ENCODE measurements around the gene PCGF3.
"Not testable (repeated sequence)": the region's sequence is repeated elsewhere in the genome, so short reads cannot be mapped to it uniquely, and the experiment has no call there.

PCGF3 gene

GRCh38 chr4:796206-796605 is 90.6 kb downstream of the PCGF3 start:
- no peak for ATAC-seq
- Mint-ChIP-seq H3K27ac (no peak overlapping the region), H3K9me3 (no peaks in the 10 kb centered on the region), H3K27me3 (peaks cover 35% of the 10 kb centered on the region), H3K4me1 (peaks cover 37% of the 10 kb centered on the region), H3K4me3 (no peak overlapping the region), H3K36me3 (no peaks in the 10 kb centered on the region)

- Mint-ChIP-seq H3K4me1 (peaks cover 37% of the 10 kb centered on the region), H3K9me3 (no peaks in the 10 kb centered on the region), H3K36me3 (no peaks in the 10 kb centered on the region), H3K27ac (no peak overlapping the region), H3K4me3 (no peak overlapping the region), H3K27me3 (peaks cover 32% of the 10 kb centered on the region)
- ATAC-seq = no peak
Observed at GRCh38 chr4:797066-797465, 91.4 kb downstream of the PCGF3 start.

- Mint-ChIP-seq H3K4me1 (peaks cover 8% of the 10 kb centered on the region), H3K4me3 (no peak overlapping the region), H3K27ac (no peak overlapping the region), H3K9me3 (no peaks in the 10 kb centered on the region), H3K27me3 (peaks cover 17% of the 10 kb centered on the region), H3K36me3 (no peaks in the 10 kb centered on the region)
- no peak for ATAC-seq
Observed at GRCh38 chr4:801436-802124, 95.9 kb downstream of the PCGF3 start.

- ATAC-seq = no peak
- H3K27me3 Mint-ChIP-seq = peaks cover 26% of the 10 kb centered on the region
- H3K36me3 Mint-ChIP-seq = no peaks in the 10 kb centered on the region
- H3K27ac Mint-ChIP-seq = no peak overlapping the region
- H3K4me1 Mint-ChIP-seq = peaks cover 5% of the 10 kb centered on the region
- H3K9me3 Mint-ChIP-seq = peaks cover 3% of the 10 kb centered on the region
- no peak overlapping the region for H3K4me3 Mint-ChIP-seq
Observed at GRCh38 chr4:803884-804283, 98.3 kb downstream of the PCGF3 start.

GRCh38 chr4:804804-805203 is 99.2 kb downstream of the PCGF3 start:
- ATAC-seq = no peak

GRCh38 chr4:806979-807378 is 101.3 kb downstream of the PCGF3 start:
- not testable (repeated sequence) for ATAC-seq, H3K36me3 Mint-ChIP-seq, H3K4me1 Mint-ChIP-seq, H3K4me3 Mint-ChIP-seq, H3K27ac Mint-ChIP-seq, H3K9me3 Mint-ChIP-seq
- H3K27me3 Mint-ChIP-seq = peaks cover 47% of the 10 kb centered on the region

More at GRCh38 chr4:804804-805203, 99.2 kb downstream of the PCGF3 start:
- H3K9me3 Mint-ChIP-seq = peaks cover 3% of the 10 kb centered on the region
- H3K27me3 Mint-ChIP-seq = peaks cover 26% of the 10 kb centered on the region
- no peak overlapping the region for H3K4me3 Mint-ChIP-seq
- no peaks in the 10 kb centered on the region for H3K4me1 Mint-ChIP-seq
- H3K27ac Mint-ChIP-seq = no peak overlapping the region
- no peaks in the 10 kb centered on the region for H3K36me3 Mint-ChIP-seq

- no peak overlapping the region for H3K27ac Mint-ChIP-seq
- H3K9me3 Mint-ChIP-seq = peaks cover 3% of the 10 kb centered on the region
- ATAC-seq = no peak
- peaks cover 52% of the 10 kb centered on the region for H3K27me3 Mint-ChIP-seq
- H3K4me1 Mint-ChIP-seq = no peaks in the 10 kb centered on the region
- H3K4me3 Mint-ChIP-seq = no peak overlapping the region
- H3K36me3 Mint-ChIP-seq = no peaks in the 10 kb centered on the region
Observed at GRCh38 chr4:807792-808191, 102.2 kb downstream of the PCGF3 start.

GRCh38 chr4:808860-809570 is 103.4 kb downstream of the PCGF3 start:
- Mint-ChIP-seq H3K27ac (no peak overlapping the region), H3K27me3 (peaks cover 59% of the 10 kb centered on the region), H3K36me3 (no peaks in the 10 kb centered on the region), H3K4me3 (no peak overlapping the region), H3K4me1 (no peaks in the 10 kb centered on the region), H3K9me3 (peaks cover 3% of the 10 kb centered on the region)
- no peak for ATAC-seq

GRCh38 chr4:813900-814299 is 108.3 kb downstream of the PCGF3 start:
- Mint-ChIP-seq H3K27ac (no peak overlapping the region), H3K4me3 (no peak overlapping the region), H3K4me1 (no peaks in the 10 kb centered on the region), H3K9me3 (no peaks in the 10 kb centered on the region), H3K36me3 (no peaks in the 10 kb centered on the region), H3K27me3 (peaks cover 74% of the 10 kb centered on the region)
- no peak for ATAC-seq

- Mint-ChIP-seq H3K27ac (no peak overlapping the region), H3K9me3 (no peaks in the 10 kb centered on the region), H3K36me3 (no peaks in the 10 kb centered on the region), H3K4me3 (no peak overlapping the region), H3K27me3 (peaks cover 74% of the 10 kb centered on the region), H3K4me1 (no peaks in the 10 kb centered on the region)
- ATAC-seq = no peak
Observed at GRCh38 chr4:814312-814850, 108.7 kb downstream of the PCGF3 start.

- H3K27me3 Mint-ChIP-seq = peaks cover 77% of the 10 kb centered on the region
- peaks cover 3% of the 10 kb centered on the region for H3K9me3 Mint-ChIP-seq
- H3K36me3 Mint-ChIP-seq = no peaks in the 10 kb centered on the region
- H3K4me1 Mint-ChIP-seq = no peaks in the 10 kb centered on the region
- ATAC-seq = no peak
- H3K27ac Mint-ChIP-seq = no peak overlapping the region
- no peak overlapping the region for H3K4me3 Mint-ChIP-seq
Observed at GRCh38 chr4:815464-816146, 110.0 kb downstream of the PCGF3 start.

- Mint-ChIP-seq H3K4me3 (no peak overlapping the region), H3K9me3 (peaks cover 3% of the 10 kb centered on the region), H3K4me1 (no peaks in the 10 kb centered on the region), H3K36me3 (no peaks in the 10 kb centered on the region), H3K27me3 (peaks cover 77% of the 10 kb centered on the region), H3K27ac (no peak overlapping the region)
- no peak for ATAC-seq
Observed at GRCh38 chr4:818106-818921, 112.7 kb downstream of the PCGF3 start.

- no peak for ATAC-seq
- peaks cover 77% of the 10 kb centered on the region for H3K27me3 Mint-ChIP-seq
- no peak overlapping the region for H3K4me3 Mint-ChIP-seq
- peaks cover 3% of the 10 kb centered on the region for H3K4me1 Mint-ChIP-seq
- H3K9me3 Mint-ChIP-seq = peaks cover 3% of the 10 kb centered on the region
- no peaks in the 10 kb centered on the region for H3K36me3 Mint-ChIP-seq
- H3K27ac Mint-ChIP-seq = no peak overlapping the region
Observed at GRCh38 chr4:819401-820229, 114.0 kb downstream of the PCGF3 start.

Data from stimulated activated memory B cell treated with anti-CD40 and anti-IgM and Interleukin-4, amounts not matched to agents 10 μg/mL and 1 μg/mL and 100 μg/mL, for 72 hours (primary cell).